ENCODE data around the gene PLCH1.
"Not testable (repeated sequence)": the region's sequence is repeated elsewhere in the genome, so short reads cannot be mapped to it uniquely, and the experiment has no call there.

Gene PLCH1

DNA sequence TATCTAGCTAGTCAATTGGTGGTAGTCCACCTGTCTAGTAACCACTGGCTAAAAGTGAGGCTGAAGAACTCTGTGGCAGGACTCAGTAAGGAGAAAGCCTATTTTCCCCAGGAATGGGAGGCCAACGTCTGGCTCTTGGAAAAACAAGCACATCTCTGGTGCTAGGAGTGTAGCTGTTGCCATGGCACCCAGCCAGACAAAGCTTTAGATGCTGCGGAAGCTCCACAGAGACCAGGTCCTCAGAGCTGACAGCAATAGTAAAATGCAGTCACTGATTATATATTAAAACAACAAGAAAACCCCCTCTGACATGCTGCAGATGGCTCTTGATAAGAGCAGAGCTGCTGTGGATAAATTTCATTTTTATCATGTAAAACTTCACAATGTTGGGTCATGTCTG lies 326.5 kb downstream of the PLCH1 start:
- DNase-seq (ENCODE audit: low spot score) = no peak

DNA sequence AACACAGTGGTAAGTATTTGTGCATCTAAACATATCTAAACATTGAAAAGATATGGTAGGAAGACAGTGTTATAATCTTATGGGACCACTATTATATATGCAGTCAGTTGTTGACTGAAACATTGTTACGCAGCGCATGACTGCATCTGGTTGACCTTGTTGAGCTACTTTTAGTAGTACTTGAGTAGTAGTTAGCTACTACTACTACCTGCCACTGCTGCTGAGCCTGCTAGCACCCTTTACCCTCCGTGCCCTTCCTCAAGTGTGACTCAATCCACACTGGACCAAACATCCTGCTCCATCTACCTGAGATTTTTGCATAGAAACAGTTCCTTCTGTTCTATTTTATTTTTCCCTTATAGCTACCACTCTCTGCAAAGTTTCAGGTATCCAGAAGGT lies 327.8 kb downstream of the PLCH1 start:
- no peak for DNase-seq (ENCODE audit: low spot score)

DNA sequence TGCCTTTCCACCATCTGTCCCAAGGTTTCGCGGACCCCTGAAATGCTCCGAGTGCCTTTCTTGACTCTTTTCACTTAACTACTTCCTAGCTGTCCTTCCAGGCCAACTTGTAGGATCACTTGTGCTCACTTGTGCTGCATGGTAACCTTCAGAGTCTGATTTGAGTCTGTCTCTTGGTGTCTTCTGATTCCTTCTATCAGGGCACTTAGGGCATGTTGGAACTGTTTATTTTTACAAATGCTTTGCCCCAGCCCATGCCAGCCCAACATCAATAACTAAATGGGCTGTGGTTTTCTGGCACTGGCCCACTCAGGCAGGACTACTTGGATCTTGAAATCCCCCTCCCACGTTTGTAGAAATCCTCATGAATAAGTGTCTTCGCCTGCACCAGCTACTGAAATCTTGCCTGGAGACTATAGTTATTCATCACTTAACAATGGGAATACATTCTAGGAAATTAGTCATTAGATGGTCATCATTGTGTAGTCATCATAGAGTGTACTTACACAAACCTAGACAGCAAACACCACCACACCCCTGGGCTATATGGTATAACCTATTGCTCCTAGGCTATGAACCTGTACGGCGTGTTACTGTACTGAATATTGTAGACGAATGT lies 328.3 kb downstream of the PLCH1 start:
- DNase-seq (ENCODE audit: low spot score) = no peak

DNA sequence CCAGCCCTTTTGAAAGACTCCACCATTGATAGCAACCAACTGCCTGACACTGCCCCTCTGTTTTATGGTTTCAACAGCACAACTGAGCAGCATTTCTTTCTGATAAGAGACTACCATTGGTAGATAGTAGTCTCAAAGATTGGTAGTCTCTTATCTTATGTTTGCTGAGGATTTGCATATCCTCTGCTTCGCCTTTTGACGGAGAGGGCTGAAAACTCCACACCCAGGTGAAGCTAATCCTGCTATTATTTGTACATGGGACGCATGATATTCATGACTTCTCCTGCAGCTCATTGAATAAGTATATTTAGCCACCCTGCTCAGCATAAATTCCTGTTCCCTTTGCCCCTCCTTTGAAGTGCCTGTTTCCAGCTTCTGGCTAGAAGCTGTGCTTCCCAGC lies 332.0 kb downstream of the PLCH1 start:
- no peak for DNase-seq (ENCODE audit: low spot score)

GRCh38 chr3:155411500-155412223 lies 333.2 kb downstream of the PLCH1 start:
- DNase-seq (ENCODE audit: low spot score) = peak; percentile 3

- no peak for DNase-seq (ENCODE audit: low spot score)
Observed at GRCh38 chr3:155409336-155409735, 335.5 kb downstream of the PLCH1 start.

GRCh38 chr3:155407971-155408370 lies 336.9 kb downstream of the PLCH1 start:
- no peak for DNase-seq (ENCODE audit: low spot score)

DNA sequence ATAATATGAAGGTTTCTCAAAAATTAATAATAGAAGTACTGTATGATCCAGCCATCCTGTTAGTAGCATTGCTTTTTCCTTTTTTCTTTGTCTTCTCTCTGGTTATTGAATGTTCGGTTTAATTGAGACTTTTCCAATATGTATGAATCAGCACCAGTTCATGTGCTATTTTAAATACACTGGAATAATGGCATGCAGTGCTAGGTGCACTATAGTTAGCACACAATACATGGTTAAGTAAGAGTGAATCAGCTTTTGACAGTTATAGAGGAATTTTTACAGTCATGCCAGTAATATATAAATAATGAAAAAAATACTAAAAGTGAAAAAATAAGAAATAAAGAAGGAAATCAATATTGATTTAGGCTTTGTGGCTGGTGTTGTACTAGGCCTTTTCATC lies 337.5 kb downstream of the PLCH1 start:
- DNase-seq (ENCODE audit: low spot score) = no peak

GRCh38 chr3:155404486-155404885 lies 340.4 kb downstream of the PLCH1 start:
- DNase-seq (ENCODE audit: low spot score) = no peak

GRCh38 chr3:155402656-155403055 lies 342.2 kb downstream of the PLCH1 start:
- DNase-seq (ENCODE audit: low spot score) = no peak

GRCh38 chr3:155398046-155398445 lies 346.8 kb downstream of the PLCH1 start:
- DNase-seq (ENCODE audit: low spot score) = no peak

- DNase-seq (ENCODE audit: low spot score) = not testable (repeated sequence)
Observed at GRCh38 chr3:155394896-155395295, 350.0 kb downstream of the PLCH1 start.

DNA sequence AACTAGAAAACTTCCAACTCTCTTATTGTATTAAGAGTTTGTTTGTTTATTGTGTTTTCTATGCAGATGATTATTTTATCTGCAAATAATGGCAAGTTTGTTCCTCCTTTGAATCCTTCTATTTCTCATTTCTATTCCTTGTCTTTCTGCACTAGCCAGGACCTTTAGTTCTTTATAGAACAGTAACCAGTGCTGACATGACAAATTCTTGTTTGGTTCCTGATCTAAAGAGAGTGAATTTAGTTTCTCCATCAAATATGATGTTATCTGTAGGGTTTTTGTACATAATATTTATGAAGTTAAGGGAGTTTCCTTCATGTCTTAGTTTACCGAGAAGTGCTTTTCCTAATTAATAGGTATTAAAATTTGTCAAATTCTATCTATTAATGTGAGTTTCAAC lies 350.6 kb downstream of the PLCH1 start:
- DNase-seq (ENCODE audit: low spot score) = no peak

GRCh38 chr3:155393316-155393715 lies 351.6 kb downstream of the PLCH1 start:
- DNase-seq (ENCODE audit: low spot score) = no peak

DNA sequence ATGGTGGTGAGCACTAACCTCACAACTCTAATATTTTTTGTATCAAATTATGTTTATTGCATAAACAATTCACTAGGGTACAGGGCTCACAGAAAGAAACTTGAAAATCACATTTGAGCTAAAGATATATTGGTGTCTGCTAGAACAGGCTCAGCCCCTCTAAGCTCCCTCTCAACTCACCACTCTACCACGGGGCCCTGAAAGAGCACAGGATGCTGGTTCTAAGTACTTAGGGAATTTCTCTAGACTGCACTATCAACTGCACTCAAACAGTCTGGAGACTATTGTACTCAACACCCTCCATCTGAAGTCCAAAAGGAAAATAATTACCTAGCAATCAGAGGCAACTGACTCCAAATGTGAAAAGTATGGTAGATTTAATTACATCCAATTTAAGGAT lies 352.7 kb downstream of the PLCH1 start:
- DNase-seq (ENCODE audit: low spot score) = no peak

DNA sequence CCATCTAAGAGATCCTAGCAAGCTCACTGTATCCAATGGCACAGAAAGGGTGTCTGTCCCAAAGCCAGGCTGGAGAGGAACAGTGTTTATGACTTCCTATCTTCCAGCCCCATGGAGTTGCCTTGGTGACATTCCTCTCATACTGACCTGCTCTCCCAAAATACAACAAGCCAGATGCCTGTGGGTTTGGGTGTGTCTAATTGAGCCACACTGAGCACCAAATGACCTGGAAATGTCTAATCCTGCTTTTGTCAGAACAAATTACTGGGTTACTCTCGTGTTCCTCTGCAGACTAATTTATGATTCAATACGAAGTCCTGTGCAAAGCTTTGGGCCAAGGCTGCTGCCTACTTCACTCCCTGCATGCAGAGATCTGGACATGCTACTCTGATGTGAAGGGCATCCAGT lies 353.3 kb downstream of the PLCH1 start:
- no peak for DNase-seq (ENCODE audit: low spot score)

DNA sequence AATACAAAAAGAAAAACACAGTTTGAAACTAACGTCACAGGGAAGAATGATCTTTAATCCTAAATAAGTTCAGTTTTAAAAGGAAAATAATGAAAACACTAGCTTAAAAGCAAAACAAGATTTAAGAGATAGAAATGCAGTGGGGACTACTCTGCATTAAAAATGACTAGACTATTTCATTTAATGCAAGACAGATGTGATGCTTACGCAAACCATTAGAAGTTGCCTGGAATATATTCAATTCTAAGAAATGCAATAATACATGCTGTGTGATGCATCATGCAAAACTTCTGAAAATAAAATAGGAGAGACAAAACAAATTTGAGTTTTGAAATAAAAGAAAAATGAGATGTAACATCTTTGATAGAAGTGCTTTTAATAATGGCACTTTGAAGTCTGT lies 353.8 kb downstream of the PLCH1 start:
- no peak for DNase-seq (ENCODE audit: low spot score)

- DNase-seq (ENCODE audit: low spot score) = no peak
Observed at GRCh38 chr3:155390351-155390750, 354.5 kb downstream of the PLCH1 start.

DNA sequence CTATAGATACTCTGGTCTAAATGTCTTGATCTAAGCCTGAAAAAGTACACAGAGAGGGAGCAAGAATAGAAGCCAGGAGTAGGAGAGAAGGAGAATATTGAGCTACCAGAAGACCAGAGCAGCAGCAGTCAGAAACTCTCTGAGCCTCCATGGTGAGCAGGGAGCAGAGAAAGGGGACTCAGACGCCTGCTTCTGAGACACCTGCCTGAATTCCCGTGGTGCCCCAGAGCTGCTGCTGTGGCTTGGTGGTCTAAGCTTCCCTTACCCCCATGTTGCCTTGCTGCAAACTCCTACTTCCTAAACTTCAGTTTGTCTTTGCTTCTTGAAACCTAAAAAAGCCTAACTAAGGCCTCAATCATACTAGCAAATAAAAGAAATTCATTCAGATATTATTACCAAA lies 356.5 kb downstream of the PLCH1 start:
- DNase-seq (ENCODE audit: low spot score) = no peak

DNA sequence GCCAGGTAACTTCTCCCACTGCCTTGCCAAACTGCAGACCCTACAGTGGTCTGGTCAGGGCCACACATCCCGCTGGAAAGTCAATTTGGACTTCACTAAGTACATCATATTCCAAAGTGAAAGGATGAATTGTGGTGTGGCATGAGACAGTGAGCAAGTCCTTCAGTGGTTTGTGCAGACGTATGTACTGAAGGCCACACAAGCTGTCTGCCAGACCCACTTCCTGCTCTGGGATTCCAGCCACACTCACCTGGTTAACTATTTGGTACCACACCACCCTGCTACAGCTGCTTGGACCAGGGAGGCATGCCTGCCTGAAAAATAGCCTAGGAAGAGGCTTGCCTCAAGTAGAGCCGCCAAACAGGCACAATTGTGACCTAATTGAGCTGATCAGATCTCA lies 357.3 kb downstream of the PLCH1 start:
- no peak for DNase-seq (ENCODE audit: low spot score)

DNA sequence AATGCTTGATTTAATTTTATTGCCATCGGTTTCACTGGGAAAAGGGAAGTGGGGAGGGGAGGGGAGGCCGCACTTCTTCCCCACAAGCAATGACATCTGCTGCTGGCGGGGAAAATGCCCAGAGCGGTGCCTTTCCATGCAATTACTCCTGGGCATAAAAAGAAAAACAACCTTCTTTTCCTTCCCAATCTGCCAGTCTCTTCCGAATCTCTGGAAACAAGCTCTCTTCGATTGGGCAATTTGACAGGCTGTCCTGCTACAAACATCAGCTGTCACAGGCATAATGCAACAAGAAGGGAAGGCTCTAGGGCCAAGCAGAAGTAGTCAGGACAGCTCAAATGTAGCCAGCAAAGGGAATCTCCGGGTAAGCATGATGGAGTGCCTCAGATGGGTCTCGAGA lies 358.0 kb downstream of the PLCH1 start:
- DNase-seq (ENCODE audit: low spot score) = no peak

DNA sequence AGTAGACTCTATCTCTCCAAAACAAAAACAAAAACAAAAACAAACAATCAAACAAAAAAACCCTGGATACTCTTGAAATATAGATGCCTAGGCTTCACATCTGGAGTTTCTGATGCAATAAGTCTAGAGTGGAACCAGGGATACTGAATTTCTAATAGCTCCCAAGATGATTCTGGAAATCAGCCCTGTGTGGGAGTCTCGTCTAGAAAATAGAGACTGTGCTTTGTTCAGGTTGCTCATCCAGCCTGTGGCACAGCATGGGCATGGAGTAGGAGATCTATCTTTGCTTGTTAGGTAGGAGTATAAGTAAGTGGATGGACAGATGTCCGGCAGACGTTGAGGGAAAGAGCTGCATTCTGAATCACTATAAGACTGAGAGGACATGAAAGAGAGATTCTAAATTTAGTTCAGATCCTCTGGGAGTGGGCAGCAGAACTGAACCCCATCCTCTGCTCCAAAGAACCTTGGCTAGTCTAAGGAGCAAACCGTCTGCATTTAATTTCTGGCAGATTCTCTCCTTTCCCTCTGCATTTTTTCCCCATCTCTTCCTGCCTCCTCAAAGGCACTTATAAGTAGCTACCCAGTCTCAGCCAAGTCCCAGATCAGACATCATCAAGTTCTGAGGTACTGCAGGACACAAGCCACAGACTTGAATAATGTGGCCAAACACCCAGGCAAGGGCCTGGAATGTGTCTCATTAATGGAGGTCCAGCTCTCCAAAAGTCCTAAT lies 358.8 kb downstream of the PLCH1 start:
- no peak for DNase-seq (ENCODE audit: low spot score)

- peak; percentile 2 for DNase-seq (ENCODE audit: low spot score)
Observed at GRCh38 chr3:155382396-155383042, 362.4 kb downstream of the PLCH1 start.

Data from activated CD4-positive, alpha-beta T cell treated with anti-CD3 and anti-CD28 coated beads, Interleukin-2, Interleukin-4, amounts not matched to agents 100 ng/mL and 50 ng/mL, durations not matched to agents 16 hours and 8 hours (primary cell).